Measurements from ENCODE around the gene TAF1C.

TAF1C gene

GRCh38 chr16:84183572-84183875 lies 3.3 kb downstream of the TAF1C start:
- DNase-seq (ENCODE audit: low spot score) = no peak

GRCh38 chr16:84182680-84183571 lies 3.9 kb downstream of the TAF1C start:
- no peak for DNase-seq (ENCODE audit: low spot score)

DNA sequence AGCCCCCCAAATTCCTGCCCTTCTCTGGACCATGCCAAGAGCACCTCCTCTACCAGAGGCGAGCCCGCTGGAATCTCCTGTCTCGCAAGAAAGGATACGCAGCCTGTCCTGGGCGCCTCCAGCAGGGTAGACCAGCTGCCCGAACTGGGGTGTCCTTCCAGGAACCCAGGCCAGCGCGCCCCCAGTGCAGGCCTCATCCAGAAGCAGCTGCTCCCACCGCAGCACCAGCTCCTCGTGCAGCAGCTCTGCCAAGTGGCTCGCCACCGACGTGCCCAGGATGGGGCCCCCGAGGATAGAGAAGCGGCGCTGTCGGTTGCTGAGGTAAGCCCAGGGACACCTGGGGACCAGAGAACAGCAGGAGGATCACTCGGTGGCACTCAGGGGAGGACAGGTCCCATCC lies 4.8 kb downstream of the TAF1C start:
- no peak for DNase-seq (ENCODE audit: low spot score)

DNA sequence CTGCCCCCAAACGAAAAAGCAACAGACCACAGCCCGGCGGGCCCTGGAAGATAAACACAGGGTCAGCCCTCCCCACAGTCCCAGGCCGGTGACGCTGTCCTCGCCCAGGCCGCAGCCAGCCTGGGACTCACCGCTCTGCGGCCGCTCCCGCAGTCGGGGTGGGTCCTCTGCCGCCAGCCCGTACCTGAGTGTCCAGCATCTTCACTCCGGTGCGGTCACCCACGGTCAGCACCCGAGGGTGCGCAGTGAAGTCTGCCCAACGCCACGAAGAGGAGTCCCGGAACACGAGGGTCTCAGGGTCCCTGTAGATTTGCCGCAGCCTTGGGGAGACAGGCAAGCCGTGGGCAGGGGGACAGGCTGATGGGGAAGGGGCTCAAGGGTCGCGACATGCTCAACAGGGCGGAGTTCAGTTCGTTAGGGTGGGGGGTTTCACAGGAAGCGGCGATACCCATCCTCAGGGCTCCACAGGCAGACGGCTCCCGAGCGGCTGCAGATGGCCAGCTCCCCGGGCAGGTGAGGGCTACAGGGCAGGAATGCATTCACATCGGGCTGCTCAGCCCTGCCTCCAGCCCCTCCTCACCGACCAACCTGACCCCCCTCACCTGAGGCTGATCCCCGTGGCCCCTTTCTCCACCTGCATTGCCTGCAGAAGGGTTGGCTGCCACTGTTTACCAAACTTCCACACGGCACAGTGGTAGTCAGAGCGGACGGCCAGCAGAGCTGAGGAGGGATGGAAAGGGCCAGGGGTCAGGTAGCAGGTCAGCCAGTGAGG lies 5.5 kb downstream of the TAF1C start:
- DNase-seq (ENCODE audit: low spot score) = no peak

DNA sequence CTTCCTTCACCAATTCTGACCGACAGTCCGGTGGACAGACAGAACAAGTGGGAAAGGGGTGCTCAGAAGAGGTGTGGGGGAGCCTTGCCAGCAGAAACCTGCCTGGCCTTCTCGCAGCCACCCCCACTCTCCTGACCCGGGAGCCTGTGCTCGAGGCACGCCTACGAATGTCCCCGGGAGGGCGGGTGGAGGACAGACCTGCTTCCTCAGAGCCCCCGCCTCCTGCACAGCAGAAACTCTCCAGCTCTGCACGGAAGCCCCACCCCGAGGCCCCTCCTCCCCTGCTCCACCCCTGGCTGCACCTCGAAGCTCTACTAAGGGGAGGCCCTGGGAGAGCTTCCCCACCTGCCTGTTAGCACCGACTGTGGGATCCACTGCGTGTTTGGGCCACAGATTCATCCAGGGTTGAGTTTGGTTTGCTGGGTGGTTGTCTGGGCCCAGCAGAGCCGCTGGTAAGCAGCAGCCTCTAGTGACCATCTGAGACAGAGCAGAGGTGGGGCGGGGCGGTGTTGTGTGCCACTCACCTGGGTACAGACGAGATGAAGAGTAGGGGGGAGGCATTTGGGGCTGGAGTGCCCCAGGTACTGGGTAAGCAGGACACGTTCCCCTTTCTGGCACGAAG lies 6.2 kb downstream of the TAF1C start:
- DNase-seq (ENCODE audit: low spot score) = no peak

DNA sequence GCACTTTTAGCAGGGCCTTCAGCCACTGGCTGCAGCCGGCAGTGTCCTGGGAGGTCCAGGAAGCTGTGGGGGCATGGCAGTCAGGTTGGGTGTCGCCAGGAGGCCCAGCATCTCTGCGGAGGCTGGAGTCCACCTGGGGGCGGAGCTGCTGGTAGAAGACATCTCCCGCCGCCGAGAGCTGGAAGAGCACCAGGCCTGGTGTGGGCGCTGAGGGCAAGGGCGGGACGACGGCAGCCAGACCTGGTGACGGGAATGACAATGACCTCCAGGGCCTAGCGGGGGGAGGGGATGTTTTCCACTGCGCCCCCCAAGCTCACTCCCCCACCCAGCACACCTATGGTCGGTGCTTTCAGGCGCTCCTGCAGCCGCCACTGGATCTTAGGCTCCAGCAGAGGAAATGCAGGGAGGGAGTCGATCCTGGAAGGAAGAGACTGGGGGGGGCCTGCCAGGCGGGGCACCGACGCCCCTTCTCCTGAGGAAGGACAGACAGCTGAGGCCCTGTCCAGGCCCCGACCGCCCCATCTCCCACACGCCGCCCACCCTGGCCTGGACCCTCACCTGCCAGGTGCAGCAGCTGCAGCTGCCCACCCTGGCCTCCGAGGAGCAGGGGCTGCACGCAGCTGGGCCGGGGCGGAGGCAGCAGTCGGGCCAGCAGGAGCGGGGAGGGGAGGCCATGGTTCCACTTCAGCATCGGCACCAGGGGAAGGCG lies 7.1 kb downstream of the TAF1C start:
- no peak for DNase-seq (ENCODE audit: low spot score)

- DNase-seq (ENCODE audit: low spot score) = no peak
Measured at GRCh38 chr16:84178892-84179611, 7.8 kb downstream of the TAF1C start.

- DNase-seq (ENCODE audit: low spot score) = no peak
Measured at GRCh38 chr16:84178146-84178765, 8.6 kb downstream of the TAF1C start.

DNA sequence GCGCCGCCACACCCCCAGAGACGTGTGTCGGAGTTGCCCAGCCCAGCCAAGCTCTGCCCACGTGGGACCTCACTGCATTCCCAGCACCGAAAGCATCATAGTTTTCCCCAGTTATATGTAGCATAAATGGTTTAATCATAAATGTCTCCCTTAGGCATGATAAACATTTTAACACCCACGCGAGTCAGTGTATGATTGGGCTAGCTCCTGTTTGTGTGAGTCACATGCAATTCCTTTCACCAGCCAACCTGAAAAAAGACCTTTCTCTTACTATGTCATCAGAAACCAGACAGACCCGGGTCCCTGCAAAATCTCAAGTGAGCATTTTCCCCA lies 9.2 kb downstream of the TAF1C start:
- DNase-seq (ENCODE audit: low spot score) = peak; percentile 54

DNA sequence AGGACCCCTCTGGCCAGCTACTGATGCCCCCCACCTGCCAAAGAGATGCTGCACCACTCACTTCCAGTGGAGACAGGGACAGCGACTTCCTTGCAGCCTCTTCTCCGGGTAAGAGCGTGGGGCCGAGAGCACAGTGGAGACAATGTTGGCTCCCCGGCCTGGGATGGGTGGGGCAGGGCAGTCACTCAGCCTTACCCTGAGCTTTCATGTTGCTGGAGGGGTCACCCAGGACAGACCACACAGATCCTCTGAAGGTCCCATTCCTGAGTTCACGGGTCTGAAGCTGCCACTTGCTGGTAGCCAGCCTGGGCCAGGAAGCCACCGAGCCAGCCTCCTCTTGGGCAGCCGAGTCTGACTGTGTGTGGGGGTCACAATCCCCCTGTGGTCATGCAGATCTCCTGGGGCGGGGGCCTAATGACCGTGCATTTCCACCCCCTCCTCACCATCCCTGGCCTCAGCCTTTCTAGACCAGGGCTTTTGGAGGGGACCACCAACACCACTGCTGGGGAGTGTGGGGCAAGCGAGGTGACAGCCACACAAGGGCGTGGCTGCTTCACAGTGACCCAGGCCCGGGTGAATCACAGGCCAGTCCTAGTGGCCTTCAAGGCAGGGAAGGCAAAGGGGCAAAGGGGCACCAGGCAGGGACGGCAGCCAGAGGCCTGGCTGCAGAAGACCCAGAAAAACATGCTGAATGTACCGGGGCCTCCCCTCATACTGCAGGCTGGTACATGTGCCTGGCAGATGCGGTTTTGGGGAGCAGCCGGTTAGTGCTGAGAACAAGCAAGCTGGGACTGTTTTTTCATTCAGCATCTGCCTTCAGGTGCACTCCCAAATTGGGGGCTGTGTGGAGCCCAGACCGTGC lies 10.4 kb downstream of the TAF1C start:
- DNase-seq (ENCODE audit: low spot score) = no peak

- DNase-seq (ENCODE audit: low spot score) = peak; percentile 70
Measured at GRCh38 chr16:84175350-84176081, 11.3 kb downstream of the TAF1C start.

DNA sequence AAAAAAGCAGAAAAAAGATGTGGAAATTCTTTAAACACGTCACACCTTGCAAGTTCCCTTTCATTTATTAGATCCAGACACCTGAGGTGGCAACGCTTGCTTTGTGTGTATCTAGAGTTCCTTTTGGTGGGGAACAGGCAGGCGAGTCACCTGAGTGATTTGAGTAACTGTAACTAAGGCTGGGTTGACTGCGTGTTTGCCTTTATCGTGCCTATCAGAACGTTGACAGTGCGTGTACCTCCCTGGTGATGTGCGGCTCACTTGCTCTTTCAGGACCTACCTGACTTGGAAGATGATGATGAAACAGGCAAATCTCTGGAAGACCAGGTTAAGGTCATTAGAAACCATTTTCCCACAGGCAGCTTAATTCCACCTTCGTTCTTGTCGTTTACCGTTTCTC lies 12.5 kb downstream of the TAF1C start:
- no peak for DNase-seq (ENCODE audit: low spot score)

DNA sequence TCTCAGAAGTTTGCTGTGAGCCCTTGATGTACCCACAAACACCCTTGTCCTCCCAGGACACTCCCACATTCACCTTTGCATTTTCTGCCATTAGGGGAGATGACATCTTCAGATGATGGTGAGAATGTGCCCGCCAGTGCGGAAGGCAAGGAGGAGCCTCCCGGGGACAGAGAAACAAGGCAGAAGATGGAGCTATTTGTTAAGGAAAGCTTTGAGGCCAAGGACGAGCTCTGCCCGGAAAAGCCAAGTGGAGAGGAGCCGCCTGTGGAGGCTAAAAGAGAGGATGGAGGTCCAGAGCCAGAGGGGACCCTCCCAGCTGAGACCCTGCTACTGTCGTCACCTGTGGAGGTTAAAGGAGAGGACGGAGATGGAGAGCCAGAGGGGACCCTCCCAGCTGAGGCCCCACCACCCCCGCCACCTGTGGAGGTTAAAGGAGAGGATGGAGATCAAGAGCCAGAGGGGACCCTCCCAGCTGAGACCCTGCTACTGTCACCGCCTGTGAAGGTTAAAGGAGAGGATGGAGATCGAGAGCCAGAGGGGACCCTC lies 17.0 kb downstream of the TAF1C start:
- DNase-seq (ENCODE audit: low spot score) = no peak

DNA sequence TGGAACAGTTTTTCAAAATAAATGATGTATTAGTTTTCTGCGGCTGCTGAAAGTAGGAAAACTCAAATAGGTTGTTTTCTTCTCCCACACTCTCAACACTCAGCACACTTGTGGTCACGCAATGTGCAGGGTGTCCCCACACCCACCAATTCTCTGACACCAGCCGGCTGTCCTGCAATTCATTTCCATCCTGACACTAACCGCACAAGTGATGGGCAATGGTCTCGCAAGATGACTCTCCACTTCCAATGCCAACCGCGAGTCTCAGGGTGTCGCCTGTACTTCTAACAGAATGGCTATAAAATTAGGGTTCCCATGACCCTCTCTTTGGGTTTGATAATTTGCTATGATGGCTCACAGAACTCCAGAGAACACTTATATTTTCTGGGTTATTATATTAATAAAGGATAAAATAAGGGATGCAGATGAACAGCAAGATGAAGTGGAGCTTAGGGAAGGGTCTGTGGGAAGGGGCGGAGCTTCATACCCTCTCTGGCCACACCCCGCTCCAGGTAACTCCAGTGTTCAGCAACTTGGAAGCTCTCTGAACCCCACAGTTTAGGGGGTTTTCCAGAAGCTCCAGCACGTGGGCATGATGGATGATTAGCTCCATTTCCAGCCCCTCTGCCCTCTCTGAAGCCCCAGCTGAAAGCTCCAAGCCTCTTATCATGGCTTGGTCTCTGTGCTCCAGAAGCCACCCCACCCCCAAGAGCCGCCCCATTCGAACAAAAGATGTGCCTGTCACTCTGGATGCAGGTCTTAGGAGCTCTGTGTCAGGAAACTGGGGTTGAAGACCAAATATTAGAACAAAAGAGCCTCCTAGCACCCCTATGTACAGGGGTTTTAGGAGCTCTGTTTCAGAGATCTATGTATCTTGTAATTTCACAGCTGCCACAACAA lies 19.8 kb downstream of the TAF1C start:
- DNase-seq (ENCODE audit: low spot score) = no peak

DNA sequence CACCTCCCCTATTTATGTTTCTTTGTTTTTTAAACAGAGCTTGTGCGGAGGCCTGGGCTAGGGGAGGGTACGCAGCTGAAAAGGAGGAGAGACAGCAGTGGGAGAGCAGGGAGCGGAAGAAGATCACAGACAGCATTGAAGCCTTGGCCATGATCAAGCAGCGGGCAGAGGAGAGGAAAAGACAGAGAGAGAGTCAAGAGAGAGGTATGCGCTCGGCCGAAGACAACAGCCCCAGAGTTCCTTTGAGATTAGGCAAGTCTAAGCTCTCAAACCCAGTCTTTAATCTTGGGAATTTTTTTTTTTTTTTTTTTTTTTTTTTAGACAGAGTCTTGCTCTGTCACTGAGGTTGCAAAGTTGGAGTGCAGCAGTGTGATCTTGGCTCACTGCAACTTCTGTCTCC lies 21.1 kb downstream of the TAF1C start:
- DNase-seq (ENCODE audit: low spot score) = no peak

- DNase-seq (ENCODE audit: low spot score) = peak; percentile 52
Measured at GRCh38 chr16:84161801-84162200, 25.1 kb downstream of the TAF1C start.

- no peak for DNase-seq (ENCODE audit: low spot score)
Measured at GRCh38 chr16:84161037-84161436, 25.8 kb downstream of the TAF1C start.

DNA sequence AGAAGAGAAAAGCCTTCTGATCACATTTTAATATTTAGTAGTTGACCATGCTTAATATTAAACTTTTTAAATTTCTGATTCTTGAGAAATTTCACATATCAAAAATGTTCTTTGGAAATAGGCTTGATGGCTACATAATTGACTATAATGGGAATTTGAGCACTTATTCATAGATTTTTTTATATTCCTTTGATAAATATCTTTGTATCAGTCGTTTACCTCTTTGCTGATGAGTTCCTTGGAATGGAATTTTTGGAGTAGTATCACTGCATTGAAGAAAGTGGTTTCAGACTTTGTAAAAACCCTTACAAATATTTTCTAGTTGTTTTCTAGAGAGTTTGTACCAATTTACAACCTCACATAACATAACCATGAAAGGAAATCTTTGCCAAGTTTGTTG lies 27.1 kb downstream of the TAF1C start:
- no peak for DNase-seq (ENCODE audit: low spot score)
